HCT116 (cell line): ENCODE data around the gene PAXIP1. TPM values are rescaled to one million over a fixed set of nuclear protein-coding genes. Genes with fewer than 3 reads are reported as not detected.

Experiments used
- ATAC-seq: fragments of 200-7000 bp; cut with Tn5 transposase; 2 replicates; pipeline ENCODE4 v1.9.1; 2020; ENCODE audit warnings: mild to moderate bottlenecking, moderate library complexity
- BruUV-seq: library from RNA; stranded (reverse); fragments of 400-500 nt; replicated peaks from 2 replicates; lab custom pipeline; 2021; lab: Mats Ljungman, UMichigan
- CTCF ChIA-PET: fragments of 300-600 bp; sonication (Branson Sonifier 250); formaldehyde crosslinking; loops from one replicate; lab custom pipeline; 2021; ENCODE audit warnings: antibody characterized with exemption; lab: Charles Lee
- POLR2A ChIA-PET: fragments of 300-600, 350-600 bp; sonication (Branson Sonifier 250); formaldehyde crosslinking; loops from one replicate; lab custom pipeline; 2021; ENCODE audit warnings: antibody characterized with exemption; lab: Charles Lee
- RAD21 ChIA-PET, 2 experiments: fragments of 300-600 bp; sonication (Branson Sonifier 250); formaldehyde crosslinking; loops; one replicate each; lab custom pipeline; 2023; ENCODE audit warnings: low total read pairs in 2 of 2; ENCODE audit not compliant: uncharacterized antibody in 2 of 2, unreplicated experiment in 2 of 2, low non-redundant PET in 1 of 2; lab: Charles Lee
- DNase-seq: peaks from one replicate; pipeline ENCODE4 v3.0.0-alpha.2; 2010; ENCODE audit warnings: low read depth, low spot score
- H2AFZ ChIP-seq: fragments of 200-600 bp; shearing (Covaris generic), sonication (generic); 2 replicates; pipeline ENCODE4 v1.6.1; 2017; ENCODE audit warnings: low read depth, mixed run types, mixed read lengths, antibody characterized with exemption, low read length; ENCODE audit not compliant: poor library complexity, severe bottlenecking
- H3K27ac ChIP-seq: 2 replicates; pipeline ENCODE4 v1.5.1; 2012; ENCODE audit warnings: low read depth, low read length
- H3K27me3 ChIP-seq: fragments of 200-600 bp; sonication (generic); 2 replicates; pipeline ENCODE4 v1.6.1; 2016; ENCODE audit warnings: mixed run types, low read length, mixed read lengths; ENCODE audit not compliant: insufficient read depth
- H3K36me3 ChIP-seq, 2 experiments: fragments of 200-500 bp in 1 of 2; fragments of 200-600 bp in 1 of 2; sonication (Bioruptor generic) in 1 of 2; sonication (generic) in 1 of 2; 2 replicates each; pipeline versions ENCODE4 v1.5.1 to v1.6.1; 2014 to 2016; ENCODE audit warnings: low read length in 2 of 2, inconsistent platforms in 1 of 2, mixed read lengths in 1 of 2, mixed run types in 1 of 2; ENCODE audit not compliant: insufficient read depth in 2 of 2, control insufficient read depth in 1 of 2
- H3K4me1 ChIP-seq, 2 experiments: fragments of 200-600 bp in 1 of 2; sonication (generic) in 1 of 2; 2 replicates each; pipeline versions ENCODE4 v1.5.1 to v1.6.1; 2012 to 2017; ENCODE audit warnings: low read length in 2 of 2, inconsistent platforms in 1 of 2, mild to moderate bottlenecking in 1 of 2, mixed read lengths in 1 of 2, mixed run types in 1 of 2, moderate library complexity in 1 of 2; ENCODE audit not compliant: insufficient read depth in 2 of 2, control insufficient read depth in 1 of 2
- H3K4me2 ChIP-seq: fragments of 200-600 bp; sonication (generic); 2 replicates; pipeline ENCODE4 v1.6.1; 2017; ENCODE audit warnings: mixed run types, low read length, mixed read lengths
- H3K4me3 ChIP-seq, 2 experiments: fragments of 200-600 bp in 1 of 2; sonication (generic) in 1 of 2; replicated peaks in 1 of 2; 2 replicates each; pipeline ENCODE4 v1.5.1; 2011 to 2016; ENCODE audit warnings: low read length in 2 of 2, control low read depth in 1 of 2, low read depth in 1 of 2, mild to moderate bottlenecking in 1 of 2, mixed read lengths in 1 of 2, mixed run types in 1 of 2
- H3K79me2 ChIP-seq: fragments of 200-600 bp; sonication (generic); 2 replicates; pipeline ENCODE4 v1.6.1; 2017; ENCODE audit warnings: mild to moderate bottlenecking, mixed run types, low read length, moderate library complexity, mixed read lengths; ENCODE audit not compliant: insufficient read depth
- H3K9ac ChIP-seq: fragments of 200-600 bp; sonication (generic); 2 replicates; pipeline ENCODE4 v1.6.1; 2016; ENCODE audit warnings: low read length, mixed read lengths
- H3K9me2 ChIP-seq: fragments of 200-600 bp; sonication (generic), shearing (Covaris generic); 2 replicates; pipeline ENCODE4 v1.6.1; 2017; ENCODE audit warnings: mixed run types, mild to moderate bottlenecking, moderate library complexity; ENCODE audit not compliant: insufficient read depth
- H3K9me3 ChIP-seq, 2 experiments: fragments of 200-500 bp in 1 of 2; fragments of 200-600 bp in 1 of 2; sonication (Bioruptor generic) in 1 of 2; sonication (generic) in 1 of 2; 2 replicates each; pipeline ENCODE4 v1.6.1; 2014 to 2017; ENCODE audit warnings: low read length in 2 of 2, mixed read lengths in 2 of 2, inconsistent platforms in 1 of 2, low read depth in 1 of 2, mild to moderate bottlenecking in 1 of 2, mixed run types in 1 of 2, moderate library complexity in 1 of 2; ENCODE audit not compliant: control insufficient read depth in 1 of 2, insufficient read depth in 1 of 2
- H4K20me1 ChIP-seq: fragments of 200-600 bp; sonication (generic), shearing (Covaris generic); 2 replicates; pipeline ENCODE4 v1.6.1; 2017; ENCODE audit warnings: mixed run types, mild to moderate bottlenecking, moderate library complexity; ENCODE audit not compliant: insufficient read depth
- CBX3 ChIP-seq: IDR thresholded peaks from 2 replicates; pipeline ENCODE4 v1.6.1; 2012; ENCODE audit warnings: low read depth
- EGR1 ChIP-seq: IDR thresholded peaks from 2 replicates; pipeline ENCODE4 v1.6.1; 2012; ENCODE audit warnings: low read depth
- EZH2 ChIP-seq: fragments of 200-600 bp; sonication (generic); IDR thresholded peaks from 2 replicates; pipeline ENCODE4 v1.6.1; 2017; ENCODE audit warnings: antibody characterized with exemption, mixed run types
- FOSL1 ChIP-seq: IDR thresholded peaks from 2 replicates; pipeline ENCODE4 v1.6.1; 2012; ENCODE audit warnings: low read depth
- JUND ChIP-seq: IDR thresholded peaks from 2 replicates; pipeline ENCODE4 v1.6.1; 2012
- POLR2A ChIP-seq: IDR thresholded peaks from 2 replicates; pipeline ENCODE4 v1.7.0; 2011; ENCODE audit warnings: borderline replicate concordance; ENCODE audit not compliant: insufficient read depth, insufficient read length; ENCODE audit errors: extremely low read depth
- POLR2AphosphoS5 ChIP-seq: IDR thresholded peaks from 2 replicates; pipeline ENCODE4 v1.6.1; 2011; ENCODE audit warnings: mild to moderate bottlenecking, low read depth, low read length, moderate library complexity
- SIN3A ChIP-seq: IDR thresholded peaks from 2 replicates; pipeline ENCODE4 v1.6.1; 2012; ENCODE audit warnings: low read depth
- SRF ChIP-seq: IDR thresholded peaks from 2 replicates; pipeline ENCODE4 v1.6.1; 2012; ENCODE audit warnings: low read depth
- TCF7L2 ChIP-seq: IDR thresholded peaks from 2 replicates; pipeline ENCODE4 v1.7.0; 2011; ENCODE audit warnings: borderline replicate concordance, inconsistent platforms; ENCODE audit not compliant: insufficient read depth, insufficient read length; ENCODE audit errors: extremely low read depth
- YY1 ChIP-seq: IDR thresholded peaks from 2 replicates; pipeline ENCODE4 v1.6.1; 2011; ENCODE audit warnings: low read length, low read depth, moderate library complexity, mild to moderate bottlenecking; ENCODE audit not compliant: insufficient replicate concordance; ENCODE audit errors: extremely low read depth
- ZBTB33 ChIP-seq: IDR thresholded peaks from 2 replicates; pipeline ENCODE4 v1.6.1; 2011; ENCODE audit warnings: mild to moderate bottlenecking, low read length, moderate library complexity; ENCODE audit not compliant: insufficient replicate concordance; ENCODE audit errors: extremely low read depth
- ZFX ChIP-seq: fragments of 450-650 bp; IDR thresholded peaks from 2 replicates; pipeline ENCODE4 v1.6.1; 2017
- ZNF274 ChIP-seq: fragments of 200-500 bp; sonication (Bioruptor generic); IDR thresholded peaks from 2 replicates; pipeline ENCODE4 v1.6.1; 2014; ENCODE audit warnings: mild to moderate bottlenecking, low read depth, low read length, inconsistent platforms
- intact Hi-C: fragments of 100-400 bp; cut with micrococcal nuclease; formaldehyde crosslinking; loops from 2 replicates; pipeline ENCODE4 v1.10.0; 2022
- total RNA-seq: library from RNA; stranded (reverse); gene quantifications from one replicate; pipeline ENCODE4 v1.2.1, GENCODE V29; 2021; ENCODE audit not compliant: unreplicated experiment
- TF ChIP-seq, protein P1 (sequence below), 3 experiments: fragments of 200-600 bp in 1 of 3; sonication (generic) in 1 of 3; IDR thresholded peaks in 2 of 3; conservative IDR thresholded peaks in 1 of 3; 2 replicates each; pipeline ENCODE4 v1.5.1; 2012 to 2017; ENCODE audit warnings: low read depth in 2 of 3, low read length in 2 of 3, antibody characterized with exemption in 1 of 3, borderline replicate concordance in 1 of 3, control low read depth in 1 of 3, mild to moderate bottlenecking in 1 of 3, mixed read lengths in 1 of 3, mixed run types in 1 of 3, moderate library complexity in 1 of 3; ENCODE audit not compliant: insufficient read depth in 1 of 3
- TF ChIP-seq, protein P2 (sequence below): IDR thresholded peaks from 2 replicates; pipeline ENCODE4 v1.6.1; 2012

The PAXIP1 gene
- total RNA-seq, 1 experiment from 2014 or later: 20.4 TPM

GRCh38 chr7:155007947-155008346 is 5.0 kb upstream of the PAXIP1 start (continued):
- TF ChIP-seq TCF7L2 (no peak), ZFX (no peak), EGR1 (no peak), ZBTB33 (no peak), JUND (no peak), CBX3 (peak; percentile 24; the same call in 1 of the 2 replicates), YY1 (no peak), SRF (no peak)
- TF ChIP-seq, all 23 proteins: peak for 3

GRCh38 chr7:155003376-155004214 is 671 bp upstream of the PAXIP1 start:
- peak overlapping the region; percentile 90 for H3K4me2 ChIP-seq
- H3K4me1 ChIP-seq: peaks cover 5 to 19% of the 10 kb centered on the region in 2 experiments; a peak in 3 of 4 replicates
- H3K27me3 ChIP-seq: no peaks in the 10 kb centered on the region
- no peak overlapping the region for H2AFZ ChIP-seq
- POLR2A ChIA-PET: interaction anchor here (1.0 kb wide), 1 partner anchor 76 kb away, joined by 3 read pairs; no protein-coding TSS in a partner anchor
- no TSS peak for BruUV-seq
- intact Hi-C loops: loop anchor here (2.0 to 10.0 kb wide), 3 partner anchors 204 to 341 kb away; no protein-coding TSS in a partner anchor
- peak overlapping the region; percentile 88 for H3K27ac ChIP-seq
- no peaks in the 10 kb centered on the region for H3K36me3 ChIP-seq
- peak; percentile 77 for ATAC-seq
- RAD21 ChIA-PET: interaction anchor here in 1 of 2 experiments (1.0 kb wide), 1 partner anchor 12 kb away, joined by 4 read pairs; no protein-coding TSS in a partner anchor
- H3K9ac ChIP-seq: peak overlapping the region; percentile 94
- no peaks in the 10 kb centered on the region for H3K9me3 ChIP-seq
- peaks cover 55% of the 10 kb centered on the region for H3K79me2 ChIP-seq
- no peaks in the 10 kb centered on the region for H4K20me1 ChIP-seq
- H3K9me2 ChIP-seq: no peaks in the 10 kb centered on the region
- peak overlapping the region; percentile 66 to 93 for H3K4me3 ChIP-seq
- peak; percentile 35 for DNase-seq
- CTCF ChIA-PET: no interaction called here
- TF ChIP-seq ZFX (peak; percentile 96), EGR1 (no peak), SIN3A (peak; percentile 42), FOSL1 (no peak), ZBTB33 (no peak), SRF (no peak), JUND (no peak), TCF7L2 (no peak), POLR2AphosphoS5 (peak; percentile 74), EZH2 (no peak), POLR2A (peak; percentile 59), ZNF274 (no peak), CBX3 (no peak)
- TF ChIP-seq, protein P1, sequence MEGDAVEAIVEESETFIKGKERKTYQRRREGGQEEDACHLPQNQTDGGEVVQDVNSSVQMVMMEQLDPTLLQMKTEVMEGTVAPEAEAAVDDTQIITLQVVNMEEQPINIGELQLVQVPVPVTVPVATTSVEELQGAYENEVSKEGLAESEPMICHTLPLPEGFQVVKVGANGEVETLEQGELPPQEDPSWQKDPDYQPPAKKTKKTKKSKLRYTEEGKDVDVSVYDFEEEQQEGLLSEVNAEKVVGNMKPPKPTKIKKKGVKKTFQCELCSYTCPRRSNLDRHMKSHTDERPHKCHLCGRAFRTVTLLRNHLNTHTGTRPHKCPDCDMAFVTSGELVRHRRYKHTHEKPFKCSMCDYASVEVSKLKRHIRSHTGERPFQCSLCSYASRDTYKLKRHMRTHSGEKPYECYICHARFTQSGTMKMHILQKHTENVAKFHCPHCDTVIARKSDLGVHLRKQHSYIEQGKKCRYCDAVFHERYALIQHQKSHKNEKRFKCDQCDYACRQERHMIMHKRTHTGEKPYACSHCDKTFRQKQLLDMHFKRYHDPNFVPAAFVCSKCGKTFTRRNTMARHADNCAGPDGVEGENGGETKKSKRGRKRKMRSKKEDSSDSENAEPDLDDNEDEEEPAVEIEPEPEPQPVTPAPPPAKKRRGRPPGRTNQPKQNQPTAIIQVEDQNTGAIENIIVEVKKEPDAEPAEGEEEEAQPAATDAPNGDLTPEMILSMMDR (IDR thresholded peaks at IDR 0.05 in 2 of 3, conservative IDR thresholded peaks at IDR 0.05 in 1 of 3; ENCODE audit: borderline replicate concordance in 1 of 3, insufficient read depth in 1 of 3, low read depth in 2 of 3, low read length in 2 of 3): no peak
- TF ChIP-seq, protein P2, sequence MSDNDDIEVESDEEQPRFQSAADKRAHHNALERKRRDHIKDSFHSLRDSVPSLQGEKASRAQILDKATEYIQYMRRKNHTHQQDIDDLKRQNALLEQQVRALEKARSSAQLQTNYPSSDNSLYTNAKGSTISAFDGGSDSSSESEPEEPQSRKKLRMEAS: 0 out of 2 replicates have a peak, but pooled peaks have one; percentile 24
